Adrenal gland (tissue), 5 donors: ENCODE data around the gene RBM33.

ENCODE experiments used
- POLR2A ChIP-seq, 2 donors: fragments of 450-650 bp; IDR thresholded peaks; one replicate each; pipeline ENCODE4 v1.6.1; 2017; ENCODE audit warnings: antibody characterized with exemption in 2 of 2, mild to moderate bottlenecking in 2 of 2, moderate library complexity in 1 of 2
- TF ChIP-seq, protein P1 (sequence below), 6 experiments: fragments of 450-650 bp in 4 of 6; fragments of 200-600 bp in 2 of 6; sonication (generic) in 1 of 6; IDR thresholded peaks; 1 replicate in 5 of 6; 2 replicates in 1 of 6; pipeline versions ENCODE4 v1.5.1 to v1.8.0; 2016 to 2021; ENCODE audit warnings: antibody characterized with exemption in 6 of 6, mild to moderate bottlenecking in 2 of 6, moderate library complexity in 1 of 6
- donor health status: DM: no; HTN: no; CAD: no.

DNA sequence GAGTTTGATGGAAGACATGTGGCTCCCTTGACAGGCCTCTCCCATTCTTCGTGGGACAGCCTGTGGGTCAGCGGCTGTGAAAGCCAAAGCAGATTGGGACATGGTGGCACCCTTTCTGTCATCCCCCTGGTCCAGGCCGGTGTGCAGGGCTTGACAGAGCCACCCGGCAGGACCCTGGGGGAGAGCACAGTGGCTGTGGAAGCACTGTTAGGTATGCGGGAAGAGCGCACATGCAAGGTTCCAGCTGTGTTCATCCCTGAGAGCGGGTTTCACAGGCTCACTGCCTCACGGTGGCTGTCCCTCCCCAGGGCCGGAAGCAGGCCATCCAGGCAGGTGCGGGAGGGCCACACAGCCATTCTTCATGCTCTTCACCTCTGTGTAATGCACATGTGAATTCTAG lies 138.0 kb downstream of the RBM33 start:
- TF ChIP-seq, protein P1, sequence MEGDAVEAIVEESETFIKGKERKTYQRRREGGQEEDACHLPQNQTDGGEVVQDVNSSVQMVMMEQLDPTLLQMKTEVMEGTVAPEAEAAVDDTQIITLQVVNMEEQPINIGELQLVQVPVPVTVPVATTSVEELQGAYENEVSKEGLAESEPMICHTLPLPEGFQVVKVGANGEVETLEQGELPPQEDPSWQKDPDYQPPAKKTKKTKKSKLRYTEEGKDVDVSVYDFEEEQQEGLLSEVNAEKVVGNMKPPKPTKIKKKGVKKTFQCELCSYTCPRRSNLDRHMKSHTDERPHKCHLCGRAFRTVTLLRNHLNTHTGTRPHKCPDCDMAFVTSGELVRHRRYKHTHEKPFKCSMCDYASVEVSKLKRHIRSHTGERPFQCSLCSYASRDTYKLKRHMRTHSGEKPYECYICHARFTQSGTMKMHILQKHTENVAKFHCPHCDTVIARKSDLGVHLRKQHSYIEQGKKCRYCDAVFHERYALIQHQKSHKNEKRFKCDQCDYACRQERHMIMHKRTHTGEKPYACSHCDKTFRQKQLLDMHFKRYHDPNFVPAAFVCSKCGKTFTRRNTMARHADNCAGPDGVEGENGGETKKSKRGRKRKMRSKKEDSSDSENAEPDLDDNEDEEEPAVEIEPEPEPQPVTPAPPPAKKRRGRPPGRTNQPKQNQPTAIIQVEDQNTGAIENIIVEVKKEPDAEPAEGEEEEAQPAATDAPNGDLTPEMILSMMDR (IDR thresholded peaks at IDR 0.05), result no peak
- no peak for TF ChIP-seq POLR2A (IDR thresholded peaks at IDR 0.05)
